KMS-11 (cell line): Measurements from ENCODE around the gene AIDA.
"Not testable (repeated sequence)": the region's sequence is repeated elsewhere in the genome, so short reads cannot be mapped to it uniquely, and the experiment has no call there.

Experiments
- H2AFZ ChIP-seq: fragments of 200-600 bp; sonication (generic); 2 replicates; pipeline ENCODE4 v1.6.1; 2016; ENCODE audit warnings: antibody characterized with exemption, mixed run types, low read depth
- H3K27ac ChIP-seq: fragments of 200-600 bp; sonication (generic); 2 replicates; pipeline ENCODE4 v1.6.1; 2016; ENCODE audit warnings: mild to moderate bottlenecking, mixed run types
- H3K27me3 ChIP-seq: fragments of 200-600 bp; sonication (generic); 2 replicates; pipeline ENCODE4 v1.6.1; 2017; ENCODE audit warnings: mild to moderate bottlenecking, low read depth, mixed run types, moderate library complexity; ENCODE audit not compliant: insufficient read depth
- H3K36me3 ChIP-seq: fragments of 200-600 bp; sonication (generic); 2 replicates; pipeline ENCODE4 v1.6.1; 2017; ENCODE audit warnings: mild to moderate bottlenecking, mixed run types; ENCODE audit not compliant: insufficient read depth
- H3K4me1 ChIP-seq: fragments of 200-600 bp; sonication (generic); 2 replicates; pipeline ENCODE4 v1.6.1; 2016; ENCODE audit warnings: mild to moderate bottlenecking, low read depth, mixed run types; ENCODE audit not compliant: poor library complexity, severe bottlenecking
- H3K4me2 ChIP-seq: fragments of 200-600 bp; sonication (generic); 2 replicates; pipeline ENCODE4 v1.7.0; 2016; ENCODE audit warnings: mild to moderate bottlenecking, mixed run types
- H3K4me3 ChIP-seq: fragments of 200-600 bp; sonication (generic); IDR thresholded peaks from 2 replicates; pipeline ENCODE4 v1.6.1; 2017; ENCODE audit warnings: low read depth, low read length, mixed read lengths; ENCODE audit not compliant: insufficient read depth
- H3K79me2 ChIP-seq: fragments of 200-600 bp; sonication (generic); 2 replicates; pipeline ENCODE4 v1.6.1; 2016; ENCODE audit warnings: low read depth, mixed run types; ENCODE audit not compliant: insufficient read depth
- H3K9ac ChIP-seq: fragments of 200-600 bp; sonication (generic); 2 replicates; pipeline ENCODE4 v1.6.1; 2016; ENCODE audit warnings: mild to moderate bottlenecking, mixed run types
- H4K20me1 ChIP-seq: fragments of 200-600 bp; sonication (generic); 2 replicates; pipeline ENCODE4 v1.6.1; 2016; ENCODE audit warnings: mild to moderate bottlenecking, mixed run types; ENCODE audit not compliant: insufficient read depth
- CTCF ChIP-seq: fragments of 200-600 bp; sonication (generic); conservative IDR thresholded peaks from 2 replicates; pipeline ENCODE4 v1.6.1; 2017; ENCODE audit warnings: low read depth, mild to moderate bottlenecking, antibody characterized with exemption, low read length, moderate library complexity, mixed read lengths

The AIDA gene

DNA sequence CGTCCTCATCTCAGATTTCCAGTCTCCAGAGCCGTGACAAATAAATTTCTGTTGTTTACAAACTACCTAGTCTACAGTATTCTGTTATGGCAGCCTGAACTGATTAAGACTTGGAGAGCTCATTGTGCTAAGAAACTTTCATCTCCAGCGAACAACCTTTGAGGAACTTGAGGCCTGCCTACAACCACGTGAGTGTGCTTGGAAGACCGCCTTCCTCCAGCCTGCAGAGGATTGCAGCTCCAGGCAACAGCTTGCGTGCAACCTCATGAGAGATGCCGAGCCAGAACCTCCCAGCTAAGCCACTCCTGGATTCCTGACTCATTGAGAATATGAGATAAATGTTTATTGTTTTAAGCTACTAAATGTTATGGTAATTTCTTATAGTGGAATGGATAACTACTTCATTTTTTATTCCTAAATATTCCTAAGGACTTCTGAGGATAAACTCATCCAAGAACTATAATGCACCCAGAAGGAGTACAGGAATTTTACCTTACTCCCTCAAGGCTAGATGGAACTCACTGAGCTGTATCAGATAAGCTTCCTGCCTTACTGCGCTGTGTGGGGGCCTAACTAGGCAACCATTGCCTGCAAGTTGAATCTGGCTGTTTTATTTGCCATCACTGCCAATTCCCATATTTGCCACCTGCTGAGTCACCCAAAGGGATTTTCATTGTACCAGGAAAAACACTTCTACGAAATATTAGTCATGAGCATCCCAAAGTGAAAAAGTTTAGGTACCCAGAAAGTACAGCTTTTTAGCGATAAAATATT, 42.3 kb upstream of the AIDA start:
- H3K27ac ChIP-seq = no peak overlapping the region
- H3K9ac ChIP-seq = no peak overlapping the region
- H2AFZ ChIP-seq = no peak overlapping the region
- H4K20me1 ChIP-seq = no peaks in the 10 kb centered on the region
- no peak for TF ChIP-seq CTCF
- H3K36me3 ChIP-seq = no peaks in the 10 kb centered on the region
- H3K4me3 ChIP-seq = no peak overlapping the region
- H3K79me2 ChIP-seq = no peaks in the 10 kb centered on the region
- H3K4me1 ChIP-seq = no peaks in the 10 kb centered on the region
- no peaks in the 10 kb centered on the region for H3K27me3 ChIP-seq
- no peak overlapping the region for H3K4me2 ChIP-seq

- Histone ChIP-seq H3K4me3 (no peak overlapping the region), H4K20me1 (no peaks in the 10 kb centered on the region), H3K36me3 (no peaks in the 10 kb centered on the region), H3K9ac (no peak overlapping the region), H3K79me2 (no peaks in the 10 kb centered on the region), H2AFZ (no peak overlapping the region), H3K4me2 (no peak overlapping the region), H3K4me1 (no peaks in the 10 kb centered on the region), H3K27me3 (no peaks in the 10 kb centered on the region), H3K27ac (no peak overlapping the region)
- TF ChIP-seq CTCF = no peak
These were observed 39.0 kb upstream of the AIDA start for GRCh38 chr1:222751255-222751654.

DNA sequence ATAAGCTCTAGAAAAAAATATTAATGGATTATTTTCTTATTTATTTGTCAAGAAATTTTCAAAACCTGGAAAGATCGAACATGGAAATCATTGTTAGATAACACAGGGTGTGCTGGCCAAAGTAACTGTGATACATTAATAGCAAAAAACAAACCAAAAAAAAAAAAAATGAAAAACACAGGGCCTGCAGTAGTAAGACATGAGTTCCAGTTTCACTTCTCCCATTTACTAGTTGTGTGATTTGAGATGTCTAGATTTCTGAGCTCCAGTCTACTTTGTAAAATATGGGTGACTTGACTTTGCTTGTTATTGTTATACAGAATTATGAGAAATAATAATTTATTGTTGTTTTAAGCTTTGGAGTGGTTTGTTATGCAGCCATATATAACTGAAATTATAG, 38.4 kb upstream of the AIDA start:
- no peaks in the 10 kb centered on the region for H4K20me1 ChIP-seq
- H3K4me3 ChIP-seq = no peak overlapping the region
- H2AFZ ChIP-seq = no peak overlapping the region
- H3K27ac ChIP-seq = no peak overlapping the region
- no peaks in the 10 kb centered on the region for H3K36me3 ChIP-seq
- H3K4me1 ChIP-seq = no peaks in the 10 kb centered on the region
- H3K79me2 ChIP-seq = no peaks in the 10 kb centered on the region
- TF ChIP-seq CTCF = no peak
- H3K4me2 ChIP-seq = no peak overlapping the region
- no peak overlapping the region for H3K9ac ChIP-seq
- H3K27me3 ChIP-seq = no peaks in the 10 kb centered on the region

DNA sequence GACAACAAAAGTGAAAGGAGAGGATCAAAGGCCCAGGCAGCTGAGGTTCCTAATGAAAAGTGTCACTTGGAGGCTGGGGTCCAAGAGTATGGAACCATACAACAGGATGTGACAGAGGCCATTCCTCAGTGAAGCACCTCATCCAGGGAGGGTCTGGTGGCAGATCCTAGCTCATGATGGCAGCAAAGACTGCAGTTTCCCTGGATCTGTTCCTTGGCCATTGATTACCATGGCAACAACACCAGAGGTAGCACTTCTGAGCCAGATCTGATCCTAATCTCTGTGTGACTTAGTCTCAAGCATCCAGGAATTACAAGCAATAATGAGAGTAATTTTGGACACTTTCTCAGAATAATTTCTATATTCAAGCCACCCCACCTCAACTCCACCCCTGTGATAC, 37.6 kb upstream of the AIDA start:
- no peak for TF ChIP-seq CTCF
- no peak overlapping the region for H2AFZ ChIP-seq
- H3K27ac ChIP-seq = no peak overlapping the region
- no peaks in the 10 kb centered on the region for H3K27me3 ChIP-seq
- no peaks in the 10 kb centered on the region for H3K79me2 ChIP-seq
- no peak overlapping the region for H3K9ac ChIP-seq
- H3K4me2 ChIP-seq = no peak overlapping the region
- no peaks in the 10 kb centered on the region for H4K20me1 ChIP-seq
- no peaks in the 10 kb centered on the region for H3K4me1 ChIP-seq
- H3K36me3 ChIP-seq = no peaks in the 10 kb centered on the region
- H3K4me3 ChIP-seq = no peak overlapping the region

DNA sequence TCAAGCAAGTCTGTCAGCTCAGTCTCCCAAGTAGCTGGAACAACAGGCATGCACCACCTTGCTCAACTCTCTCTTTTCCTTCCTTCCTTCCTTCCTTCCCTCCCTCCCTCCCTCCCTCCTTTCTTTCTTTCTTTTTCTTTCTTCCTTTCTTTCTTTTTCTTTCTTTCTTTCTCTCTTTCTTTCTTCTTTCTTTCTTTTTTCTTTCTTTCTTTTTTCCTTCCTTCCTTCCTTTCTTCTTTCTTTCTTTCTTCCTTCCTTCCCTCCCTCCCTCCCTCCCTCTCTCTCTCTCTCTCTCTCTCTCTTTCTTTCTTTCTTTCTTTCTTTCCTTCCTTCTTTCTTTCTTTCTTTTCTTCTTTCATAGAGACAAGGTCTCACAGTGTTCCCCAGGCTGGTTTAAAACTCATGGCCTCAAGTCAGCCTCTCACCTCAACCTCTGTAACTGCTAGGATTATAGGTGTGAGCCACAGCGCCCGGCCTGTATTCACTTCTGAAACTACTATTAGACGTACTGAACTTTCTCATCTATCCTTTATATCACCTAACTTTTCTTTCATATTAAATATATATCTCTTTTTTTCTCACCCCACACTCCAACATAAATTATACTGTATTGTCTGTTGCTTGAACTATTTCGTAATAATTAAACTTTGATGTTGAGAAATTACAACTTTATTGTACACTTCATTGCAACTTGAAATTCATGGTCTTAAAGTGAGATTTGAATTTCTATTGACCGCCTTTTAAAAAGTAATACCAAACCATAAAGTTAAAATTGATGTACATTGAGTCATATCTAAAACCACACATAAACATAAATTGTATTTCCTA, 29.6 kb upstream of the AIDA start:
- not testable (repeated sequence) for H3K79me2 ChIP-seq, H3K36me3 ChIP-seq, H3K4me1 ChIP-seq, H3K4me2 ChIP-seq, H3K9ac ChIP-seq, H3K4me3 ChIP-seq, H3K27me3 ChIP-seq, H3K27ac ChIP-seq, H4K20me1 ChIP-seq, H2AFZ ChIP-seq
